Ishikawa (cell line): Measurements from ENCODE around the gene ZGPAT.
A peak's percentile ranks its signal among the peaks of the same experiment; 100 is the strongest.

Experiments
- CEBPB ChIP-seq: IDR thresholded peaks from 2 replicates; pipeline ENCODE4 v1.6.1; 2012
- EGR1 ChIP-seq: IDR thresholded peaks from 2 replicates; pipeline ENCODE4 v1.6.1; 2012
- EP300 ChIP-seq: IDR thresholded peaks from 2 replicates; pipeline ENCODE4 v1.6.1; 2012; ENCODE audit warnings: borderline replicate concordance
- FOXM1 ChIP-seq: IDR thresholded peaks from 2 replicates; pipeline ENCODE4 v1.6.1; 2012; ENCODE audit warnings: low read depth, borderline replicate concordance
- REST ChIP-seq: IDR thresholded peaks from 2 replicates; pipeline ENCODE4 v1.6.1; 2012; ENCODE audit warnings: low read depth, mild to moderate bottlenecking
- TEAD4 ChIP-seq: IDR thresholded peaks from 2 replicates; pipeline ENCODE4 v1.6.1; 2012
- USF1 ChIP-seq: IDR thresholded peaks from 2 replicates; pipeline ENCODE4 v1.6.1; 2012
- YY1 ChIP-seq: IDR thresholded peaks from 2 replicates; pipeline ENCODE4 v1.6.1; 2012; ENCODE audit warnings: low read depth
- ZBTB7A ChIP-seq: IDR thresholded peaks from 2 replicates; pipeline ENCODE4 v1.6.1; 2012; ENCODE audit warnings: low read depth

- TF ChIP-seq REST, result no peak
- no peak for TF ChIP-seq CEBPB
- TF ChIP-seq FOXM1, result no peak
- TF ChIP-seq ZBTB7A, result no peak; the same call in 1 of the 2 replicates
- TF ChIP-seq YY1, result no peak
- no peak for TF ChIP-seq EP300
- no peak for TF ChIP-seq TEAD4
- TF ChIP-seq EGR1, result 0 out of 2 replicates have a peak, but pooled peaks have one; percentile 33
- no peak for TF ChIP-seq USF1
Measured at GRCh38 chr20:63740070-63740626, 32.3 kb downstream of the ZGPAT start.
